Hepatocyte (in vitro differentiated cells): Measurements from ENCODE around the gene FAM83D. TPM values are rescaled to one million over a fixed set of nuclear protein-coding genes. Genes with fewer than 3 reads are reported as not detected.

Experiments
- DNase-seq: peaks from one replicate; pipeline ENCODE4 v3.0.0-alpha.2; 2016; ENCODE audit warnings: low spot score
- H2AFZ ChIP-seq: fragments of 200-600 bp; sonication (generic); 2 replicates; pipeline ENCODE4 v1.6.0; 2016; ENCODE audit warnings: antibody characterized with exemption, mild to moderate bottlenecking
- H3K27ac ChIP-seq: fragments of 200-600 bp; sonication (generic); 2 replicates; pipeline ENCODE4 v1.5.1; 2016; ENCODE audit warnings: mild to moderate bottlenecking
- H3K27me3 ChIP-seq: fragments of 200-600 bp; sonication (generic); 2 replicates; pipeline ENCODE4 v1.6.1; 2016
- H3K36me3 ChIP-seq: fragments of 200-600 bp; sonication (generic); replicated peaks from 2 replicates; pipeline ENCODE4 v1.5.1; 2016; ENCODE audit warnings: low read depth; ENCODE audit not compliant: insufficient read depth
- H3K4me1 ChIP-seq: fragments of 200-600 bp; sonication (generic); 2 replicates; pipeline ENCODE4 v1.5.1; 2016; ENCODE audit warnings: mild to moderate bottlenecking, moderate library complexity; ENCODE audit not compliant: insufficient read depth
- H3K4me2 ChIP-seq: fragments of 200-600 bp; sonication (generic); 2 replicates; pipeline ENCODE4 v1.6.0; 2016
- H3K4me3 ChIP-seq: fragments of 200-600 bp; sonication (generic); 2 replicates; pipeline ENCODE4 v1.5.1; 2016; ENCODE audit warnings: mild to moderate bottlenecking
- H3K79me2 ChIP-seq: fragments of 200-600 bp; sonication (generic); 2 replicates; pipeline ENCODE4 v1.6.0; 2017; ENCODE audit warnings: mild to moderate bottlenecking
- H3K9me2 ChIP-seq: fragments of 200-600 bp; sonication (generic); replicated peaks from 2 replicates; pipeline ENCODE4 v1.6.0; 2017; ENCODE audit warnings: mild to moderate bottlenecking; ENCODE audit not compliant: insufficient read depth
- H3K9me3 ChIP-seq: fragments of 200-600 bp; sonication (generic); 2 replicates; pipeline ENCODE4 v1.5.1; 2016; ENCODE audit warnings: low read depth, mild to moderate bottlenecking
- H4K20me1 ChIP-seq: fragments of 200-600 bp; sonication (generic); 2 replicates; pipeline ENCODE4 v1.6.0; 2016; ENCODE audit warnings: mild to moderate bottlenecking; ENCODE audit not compliant: insufficient read depth, poor library complexity, severe bottlenecking
- EZH2 ChIP-seq: fragments of 200-600 bp; sonication (generic); IDR thresholded peaks from 2 replicates; pipeline ENCODE4 v1.6.1; 2016; ENCODE audit warnings: antibody characterized with exemption, mild to moderate bottlenecking, borderline replicate concordance
- EZH2phosphoT487 ChIP-seq: fragments of 200-600 bp; sonication (generic); IDR thresholded peaks from one replicate; pipeline ENCODE4 v1.6.1; 2018; ENCODE audit warnings: antibody characterized with exemption, mild to moderate bottlenecking, low read depth, moderate library complexity; ENCODE audit not compliant: unreplicated experiment, severe bottlenecking
- WGBS: methylation state at CpG from one replicate; pipeline ENCODE4 v1.1.6; 2016; ENCODE audit warnings: low lambda C conversion rate; ENCODE audit errors: missing lambda C conversion rate; 5-methylcytosine and 5-hydroxymethylcytosine counted together
- polyA plus RNA-seq: library from polyadenylated mRNA; unstranded; fragments of >200 nt; fragmentation: Nextera tagmentation; extraction: Ambion mirVana; gene quantifications from 2 replicates; pipeline ENCODE4 v1.2.1, GENCODE V29; 2016
- total RNA-seq: library from RNA; depleted of rRNA; stranded (reverse); fragments of >200 nt; gene quantifications from 2 replicates; pipeline ENCODE4 v1.2.3, GENCODE V29; 2014
- TF ChIP-seq, protein P1 (sequence below): fragments of 200-600 bp; sonication (generic); IDR thresholded peaks from 2 replicates; pipeline ENCODE4 v1.5.1; 2016; ENCODE audit warnings: antibody characterized with exemption, mild to moderate bottlenecking; ENCODE audit not compliant: poor library complexity

Gene FAM83D
- total and polyA plus RNA-seq, 2 experiments from 2014 or later, result 5.4 to 6.3 TPM

DNA sequence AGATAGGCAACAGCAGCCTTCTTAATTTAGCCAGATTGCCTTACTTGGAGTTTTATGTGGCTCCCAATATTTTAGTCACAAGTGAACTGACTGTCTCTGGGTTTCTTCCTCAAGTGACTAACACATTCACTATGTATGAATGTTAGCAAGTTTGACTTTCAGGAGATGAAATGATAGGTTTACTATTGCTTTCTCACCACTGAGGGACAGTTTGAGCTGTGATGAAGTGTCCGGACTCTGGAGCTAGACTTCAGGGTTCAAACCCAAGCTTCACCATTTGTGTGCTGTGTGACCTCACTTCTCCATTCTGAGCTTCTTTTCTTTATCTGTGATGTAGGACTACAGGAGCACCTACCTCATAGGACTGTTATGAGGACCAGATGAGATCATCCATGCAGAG is 44.1 kb downstream of the FAM83D start:
- H3K9me3 ChIP-seq, result no peaks in the 10 kb centered on the region
- H3K9me2 ChIP-seq, result no peaks in the 10 kb centered on the region
- no peak overlapping the region for H3K4me3 ChIP-seq
- peaks cover 27% of the 10 kb centered on the region for H3K79me2 ChIP-seq
- no peaks in the 10 kb centered on the region for H3K36me3 ChIP-seq
- H3K4me2 ChIP-seq, result no peak overlapping the region
- H3K4me1 ChIP-seq, result no peaks in the 10 kb centered on the region
- DNase-seq, result no peak
- H2AFZ ChIP-seq, result no peak overlapping the region
- peak overlapping the region; percentile 67 for H3K27ac ChIP-seq
- TF ChIP-seq EZH2 (no peak), EZH2phosphoT487 (no peak)
- TF ChIP-seq, protein P1, sequence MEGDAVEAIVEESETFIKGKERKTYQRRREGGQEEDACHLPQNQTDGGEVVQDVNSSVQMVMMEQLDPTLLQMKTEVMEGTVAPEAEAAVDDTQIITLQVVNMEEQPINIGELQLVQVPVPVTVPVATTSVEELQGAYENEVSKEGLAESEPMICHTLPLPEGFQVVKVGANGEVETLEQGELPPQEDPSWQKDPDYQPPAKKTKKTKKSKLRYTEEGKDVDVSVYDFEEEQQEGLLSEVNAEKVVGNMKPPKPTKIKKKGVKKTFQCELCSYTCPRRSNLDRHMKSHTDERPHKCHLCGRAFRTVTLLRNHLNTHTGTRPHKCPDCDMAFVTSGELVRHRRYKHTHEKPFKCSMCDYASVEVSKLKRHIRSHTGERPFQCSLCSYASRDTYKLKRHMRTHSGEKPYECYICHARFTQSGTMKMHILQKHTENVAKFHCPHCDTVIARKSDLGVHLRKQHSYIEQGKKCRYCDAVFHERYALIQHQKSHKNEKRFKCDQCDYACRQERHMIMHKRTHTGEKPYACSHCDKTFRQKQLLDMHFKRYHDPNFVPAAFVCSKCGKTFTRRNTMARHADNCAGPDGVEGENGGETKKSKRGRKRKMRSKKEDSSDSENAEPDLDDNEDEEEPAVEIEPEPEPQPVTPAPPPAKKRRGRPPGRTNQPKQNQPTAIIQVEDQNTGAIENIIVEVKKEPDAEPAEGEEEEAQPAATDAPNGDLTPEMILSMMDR, result no peak
- 97% methylated on average over 1 of the region's 1 CpG for WGBS
- no peaks in the 10 kb centered on the region for H4K20me1 ChIP-seq
- no peaks in the 10 kb centered on the region for H3K27me3 ChIP-seq

DNA sequence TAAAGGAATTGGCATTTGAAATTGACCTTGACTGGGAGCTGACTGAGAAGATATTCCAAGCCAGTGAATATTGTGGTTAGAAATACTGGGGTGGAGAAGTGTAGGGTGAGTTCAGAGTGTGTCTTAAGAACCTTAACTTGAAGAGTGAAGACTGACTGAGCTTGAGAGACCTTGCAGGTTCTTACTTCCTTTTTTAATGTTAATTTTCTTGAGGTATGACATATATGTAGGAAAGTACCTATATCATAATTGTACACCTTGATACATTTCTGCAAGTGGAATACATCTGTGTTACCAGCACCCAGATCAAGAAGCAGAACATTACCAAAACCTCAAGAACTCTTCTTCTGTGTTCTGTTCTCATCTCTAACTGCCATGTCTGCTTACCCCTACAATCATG is 46.9 kb downstream of the FAM83D start:
- no peaks in the 10 kb centered on the region for H3K36me3 ChIP-seq
- no peaks in the 10 kb centered on the region for H3K9me3 ChIP-seq
- no peak overlapping the region for H3K27ac ChIP-seq
- peaks cover 6% of the 10 kb centered on the region for H3K79me2 ChIP-seq
- TF ChIP-seq, protein P1, result no peak
- TF ChIP-seq EZH2phosphoT487 (no peak), EZH2 (no peak)
- no peak overlapping the region for H3K4me3 ChIP-seq
- no peak overlapping the region for H3K4me2 ChIP-seq
- DNase-seq, result no peak
- no peaks in the 10 kb centered on the region for H4K20me1 ChIP-seq
- H3K27me3 ChIP-seq, result no peaks in the 10 kb centered on the region
- H3K9me2 ChIP-seq, result no peaks in the 10 kb centered on the region
- H2AFZ ChIP-seq, result no peak overlapping the region
- no peaks in the 10 kb centered on the region for H3K4me1 ChIP-seq

DNA sequence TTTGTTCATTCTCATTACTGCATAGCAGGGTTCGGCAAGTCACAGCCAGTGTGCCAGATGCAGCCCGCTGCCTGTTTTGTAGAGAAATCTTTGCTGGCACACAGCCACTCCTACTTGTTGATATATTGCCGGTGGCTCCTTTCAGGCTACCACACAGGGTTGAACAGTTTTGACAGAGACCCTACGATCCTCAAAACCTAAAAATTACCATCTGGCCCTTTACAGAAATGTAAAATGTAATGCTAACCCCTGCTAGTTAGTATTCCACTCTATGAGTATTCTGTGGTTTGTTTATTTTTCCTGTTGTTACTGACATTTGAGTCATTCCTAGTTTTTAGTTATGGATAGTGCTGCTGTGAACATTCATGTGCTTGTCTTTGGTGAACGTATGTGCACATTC is 47.4 kb downstream of the FAM83D start:
- Histone ChIP-seq H2AFZ (no peak overlapping the region), H3K4me1 (no peaks in the 10 kb centered on the region), H3K36me3 (no peaks in the 10 kb centered on the region), H3K9me3 (no peaks in the 10 kb centered on the region), H3K4me2 (no peak overlapping the region), H4K20me1 (no peaks in the 10 kb centered on the region), H3K27ac (no peak overlapping the region), H3K4me3 (no peak overlapping the region), H3K9me2 (no peaks in the 10 kb centered on the region), H3K27me3 (no peaks in the 10 kb centered on the region), H3K79me2 (peaks cover 6% of the 10 kb centered on the region)
- TF ChIP-seq EZH2phosphoT487, result no peak
- TF ChIP-seq, protein P1, result no peak
- no peak for TF ChIP-seq EZH2
- no peak for DNase-seq
- WGBS, result 86% methylated on average over 5 of the region's 5 CpGs

DNA sequence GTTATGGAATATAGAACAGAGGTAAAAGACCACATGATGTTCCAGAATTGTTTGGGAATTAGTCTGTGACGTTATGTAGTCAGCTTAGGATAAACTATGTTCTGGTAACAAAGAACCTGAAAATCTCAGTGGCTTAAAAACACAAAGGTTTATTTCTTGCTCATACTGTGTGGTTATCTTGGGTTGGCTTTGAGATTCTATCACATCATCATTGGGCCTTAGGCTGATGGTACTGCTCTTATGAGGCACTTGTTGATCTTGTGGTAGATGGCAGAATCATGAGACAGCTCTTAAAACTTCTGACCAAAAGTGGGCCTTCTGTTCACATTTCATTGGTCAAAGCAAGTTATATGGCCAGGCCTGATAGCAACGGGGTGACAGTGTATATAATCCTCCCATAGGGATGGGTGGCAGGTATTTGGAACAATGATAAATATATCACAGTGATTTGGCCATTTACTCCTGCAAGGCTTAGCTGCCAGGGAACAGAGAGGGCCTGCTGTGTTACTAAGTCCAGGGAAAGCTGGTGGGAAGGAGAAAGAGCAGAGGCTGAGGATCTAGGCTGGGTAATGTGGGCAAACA is 49.4 kb downstream of the FAM83D start:
- no peak overlapping the region for H3K4me2 ChIP-seq
- WGBS, result 88% methylated on average over 2 of the region's 2 CpGs
- TF ChIP-seq EZH2phosphoT487 (no peak), EZH2 (no peak)
- TF ChIP-seq, protein P1, result no peak
- no peaks in the 10 kb centered on the region for H3K36me3 ChIP-seq
- H3K9me2 ChIP-seq, result no peaks in the 10 kb centered on the region
- no peaks in the 10 kb centered on the region for H3K4me1 ChIP-seq
- no peak overlapping the region for H3K4me3 ChIP-seq
- no peaks in the 10 kb centered on the region for H3K27me3 ChIP-seq
- DNase-seq, result no peak
- H3K27ac ChIP-seq, result no peak overlapping the region
- H3K79me2 ChIP-seq, result peaks cover 13% of the 10 kb centered on the region
- no peaks in the 10 kb centered on the region for H3K9me3 ChIP-seq
- no peaks in the 10 kb centered on the region for H4K20me1 ChIP-seq
- H2AFZ ChIP-seq, result no peak overlapping the region
